Stimulated activated CD8-positive, alpha-beta memory T cell treated with anti-CD3 and anti-CD28 coated beads, Interleukin-7, amount 100 ng/mL, for 1 hour (primary cell): Measurements from ENCODE around the gene SRCAP.
A peak's percentile ranks its signal among the peaks of the same experiment; 100 is the strongest.

Experiments
- DNase-seq, 2 donors: peaks; one replicate each; pipeline ENCODE4 v3.0.0-alpha.2; 2020; ENCODE audit warnings: low read depth in 2 of 2

The SRCAP gene

DNA sequence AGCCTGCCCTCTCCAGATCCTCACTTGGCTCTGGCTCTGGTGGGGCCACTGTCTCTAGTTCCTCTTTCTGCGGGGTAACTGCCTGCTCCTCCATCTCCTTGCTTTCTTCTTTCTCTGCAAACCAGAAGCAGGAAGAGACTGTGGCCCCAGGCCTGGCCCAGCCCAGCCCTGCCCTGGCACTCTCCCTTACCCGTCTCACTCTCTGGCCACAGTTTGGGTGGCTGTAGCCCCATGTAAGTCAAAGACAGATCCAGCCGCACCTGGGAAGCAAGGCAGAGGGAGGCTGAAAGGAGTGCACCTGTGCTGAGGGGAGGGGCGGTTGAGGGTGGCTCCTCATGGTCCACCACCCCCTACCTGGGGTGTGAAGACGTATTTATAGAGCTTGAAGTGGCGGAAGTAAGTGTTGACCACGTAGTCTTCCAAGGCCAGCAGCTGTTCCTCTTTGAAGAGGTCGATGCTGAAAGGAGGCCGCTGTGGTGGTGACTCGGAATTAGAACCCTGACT, 60.1 kb downstream of the SRCAP start:
- DNase-seq, result no peak

DNA sequence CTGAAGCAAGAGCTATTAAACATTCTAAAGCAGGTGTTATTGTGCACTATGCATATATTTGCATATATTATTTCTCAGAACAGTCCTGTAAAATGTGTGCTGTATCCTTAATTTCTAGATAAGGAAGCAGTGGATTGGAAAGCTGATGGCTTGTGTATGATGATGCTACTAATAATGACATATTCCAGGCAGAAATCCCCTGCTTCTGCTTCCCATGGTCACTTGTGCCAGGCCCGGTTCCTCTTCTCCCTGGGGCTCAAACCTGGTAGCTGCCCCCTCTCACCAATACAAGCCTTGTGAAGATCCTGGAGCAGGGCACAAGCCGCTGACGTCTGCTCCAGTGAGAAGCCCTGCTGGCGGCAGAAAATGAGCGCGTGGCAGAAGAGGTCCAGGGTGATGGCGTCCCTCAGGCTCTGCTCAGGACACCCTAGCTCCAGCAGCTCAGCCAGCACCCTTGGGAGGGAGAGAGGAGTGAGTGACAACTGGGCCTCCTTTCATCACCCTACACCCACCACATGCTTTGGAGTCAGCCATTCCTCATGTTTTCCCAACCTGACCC, 61.1 kb downstream of the SRCAP start:
- DNase-seq, result no peak

DNA sequence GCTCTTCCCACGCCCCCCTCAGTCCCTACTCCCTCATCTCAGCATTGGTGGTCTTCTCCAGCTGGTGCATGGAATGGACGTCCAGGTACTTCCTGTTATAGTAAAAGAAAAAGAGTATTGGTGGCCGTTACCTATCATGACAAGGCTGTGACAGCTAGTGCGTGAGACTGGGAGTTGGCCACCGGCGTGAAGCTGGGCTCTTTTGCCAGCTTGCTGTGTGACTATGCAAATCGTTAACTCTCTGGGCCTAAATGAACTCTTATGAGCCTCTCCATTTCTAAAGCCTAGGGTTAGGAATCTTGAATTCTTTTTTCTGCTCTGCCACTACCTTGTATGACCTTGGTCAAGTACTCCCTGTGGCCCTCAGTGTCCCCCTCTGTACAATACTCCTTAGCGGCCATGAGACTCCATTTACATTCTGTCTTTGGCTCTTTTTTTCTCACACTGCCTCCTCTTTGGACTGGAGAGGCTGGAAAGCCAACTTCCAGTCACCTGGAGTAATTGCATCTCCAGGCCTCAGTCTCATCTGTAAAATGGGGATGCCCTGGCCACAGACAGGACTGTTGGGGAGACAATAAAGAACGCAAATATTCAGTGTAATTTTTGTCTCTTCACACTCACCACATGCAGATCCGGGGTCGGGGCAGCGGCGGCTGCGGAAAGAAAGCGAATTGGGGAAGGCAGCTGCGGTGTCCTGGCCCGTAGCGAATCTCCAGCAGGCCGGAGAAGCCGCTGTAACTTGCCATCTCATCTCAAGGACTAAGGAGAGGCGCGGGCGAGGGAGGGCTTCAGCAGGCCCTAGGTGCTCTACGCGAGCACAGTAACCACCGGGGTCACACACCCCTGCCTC, 61.8 kb downstream of the SRCAP start:
- no peak for DNase-seq

DNA sequence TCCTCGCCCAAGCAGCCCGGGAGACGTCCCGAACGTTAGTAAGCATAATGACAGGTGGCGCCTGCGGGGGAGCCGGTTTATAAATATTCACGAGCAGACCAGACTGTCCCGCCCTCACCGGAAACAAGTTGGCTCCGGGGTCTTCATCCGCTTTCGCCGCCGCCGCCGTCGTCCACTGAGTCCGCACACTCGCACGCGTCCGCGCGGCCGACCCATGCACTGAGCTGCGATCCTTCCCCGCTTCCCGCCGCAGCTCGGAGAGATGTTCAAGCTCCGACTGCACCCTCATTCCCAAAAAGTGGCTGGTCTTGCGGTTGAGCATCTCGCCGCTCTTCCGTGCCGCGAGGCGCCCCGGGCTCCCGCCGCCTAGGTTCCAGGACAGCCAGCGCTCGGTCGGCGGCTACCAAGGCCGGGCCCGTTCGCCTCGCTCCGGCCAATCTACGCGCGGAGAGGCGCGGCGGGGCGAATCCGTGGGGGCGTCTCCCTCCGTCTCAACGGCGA, 62.5 kb downstream of the SRCAP start:
- DNase-seq, result no peak

DNA sequence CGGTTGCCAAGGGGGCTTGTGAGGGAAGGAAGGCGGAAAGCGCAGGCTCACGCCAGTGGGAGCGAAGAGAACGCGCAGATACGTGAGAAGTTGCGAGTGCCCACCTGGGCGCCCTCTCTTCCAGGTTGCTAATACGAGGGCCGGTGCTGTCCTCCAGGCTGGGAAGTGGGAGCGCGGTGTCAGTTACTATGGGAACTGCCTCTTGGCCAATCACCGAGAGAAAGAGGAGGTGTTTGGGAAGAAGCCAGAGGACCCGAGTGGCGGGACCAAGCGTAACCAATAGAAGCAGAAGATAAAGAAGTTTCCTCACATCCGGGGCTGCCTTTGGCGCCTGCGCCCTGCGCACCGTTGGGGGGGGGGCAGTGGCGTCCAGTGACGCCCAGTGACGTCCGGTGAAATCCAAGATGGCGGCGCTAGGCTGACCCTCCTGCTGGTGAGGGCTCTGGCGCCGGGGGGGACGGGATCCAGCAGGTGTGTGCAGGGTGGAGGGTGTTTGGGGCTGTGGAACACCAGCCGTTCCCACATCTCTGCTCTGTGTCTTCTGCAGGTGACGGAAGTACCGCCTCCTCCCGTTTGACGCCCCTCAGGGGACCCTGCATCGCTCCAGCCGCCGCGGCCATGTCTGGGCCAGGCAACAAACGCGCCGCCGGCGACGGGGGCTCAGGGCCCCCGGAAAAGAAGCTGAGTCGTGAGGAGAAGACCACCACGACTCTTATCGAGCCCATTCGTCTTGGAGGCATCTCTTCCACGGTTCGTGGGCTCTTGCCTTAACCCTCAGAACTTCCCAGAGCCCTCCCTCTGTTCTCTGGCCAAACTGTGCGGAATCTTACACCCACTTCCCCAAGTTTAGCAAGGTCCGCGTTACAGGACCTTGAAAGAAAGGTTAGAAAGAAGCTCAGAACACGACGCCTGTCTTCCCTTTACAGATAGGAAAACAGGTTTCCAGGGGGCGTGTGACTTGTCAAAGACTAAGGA, 63.2 kb downstream of the SRCAP start, which contains the start of the genes CFAP119 and RNF40:
Gene CFAP119 (minus strand): TSS at position 135 of the 975 bp plus-strand sequence. CDS start 314 bp downstream, outside the sequence.
Gene RNF40 (plus strand): TSS at position 395 of the 975 bp plus-strand sequence. CDS start 224 bp downstream, at position 619.
- DNase-seq, result peak; percentile 74 to 83

GRCh38 chr16:30762991-30763725, 64.2 kb downstream of the SRCAP start:
- DNase-seq, result no peak

GRCh38 chr16:30764086-30764485, 65.1 kb downstream of the SRCAP start:
- no peak for DNase-seq

GRCh38 chr16:30764816-30765465, 66.0 kb downstream of the SRCAP start:
- no peak for DNase-seq

GRCh38 chr16:30766206-30766932, 67.4 kb downstream of the SRCAP start:
- DNase-seq, result no peak

- no peak for DNase-seq
Measured at GRCh38 chr16:30766933-30767284, 67.9 kb downstream of the SRCAP start.

- no peak for DNase-seq
Measured at GRCh38 chr16:30767767-30768465, 68.9 kb downstream of the SRCAP start.

GRCh38 chr16:30768583-30769181, 69.7 kb downstream of the SRCAP start:
- DNase-seq, result no peak

- DNase-seq, result no peak
Measured at GRCh38 chr16:30769379-30770089, 70.6 kb downstream of the SRCAP start.

DNA sequence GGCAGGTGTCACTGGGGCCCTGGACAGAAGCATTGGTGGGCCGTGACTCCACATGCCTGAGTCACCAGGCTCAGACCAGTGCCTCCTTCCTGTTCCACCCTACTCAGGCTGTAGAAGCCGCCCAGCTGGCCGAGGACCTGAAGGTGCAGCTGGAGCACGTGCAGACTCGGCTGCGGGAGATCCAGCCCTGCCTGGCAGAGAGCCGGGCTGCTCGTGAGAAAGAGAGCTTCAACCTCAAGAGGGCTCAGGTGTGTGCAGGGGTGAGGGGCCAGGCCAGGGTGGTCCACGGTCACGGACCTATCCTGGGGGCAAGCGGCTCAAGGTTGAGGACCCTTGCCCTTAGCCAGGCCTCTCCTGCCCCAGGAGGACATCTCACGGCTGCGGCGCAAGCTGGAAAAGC, 72.8 kb downstream of the SRCAP start:
- DNase-seq, result no peak

- DNase-seq, result no peak
Measured at GRCh38 chr16:30773826-30774225, 74.9 kb downstream of the SRCAP start.

- no peak for DNase-seq
Measured at GRCh38 chr16:30774367-30775130, 75.6 kb downstream of the SRCAP start.

DNA sequence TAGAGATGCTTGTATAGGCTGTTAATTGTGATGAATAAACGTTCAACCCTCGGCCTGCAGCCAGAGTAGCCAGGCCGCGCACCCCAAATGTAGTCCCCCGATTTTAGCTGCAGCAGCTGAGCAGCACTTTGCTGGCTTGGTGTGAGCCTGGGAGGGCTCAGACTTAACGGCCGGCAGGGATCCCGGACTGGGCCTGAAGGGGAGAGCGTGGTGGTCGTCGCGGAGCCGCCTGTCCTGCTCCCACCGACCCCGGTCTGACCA, 76.1 kb downstream of the SRCAP start:
- DNase-seq, result no peak
